Suprapubic skin (tissue), 4 donors: Measurements from ENCODE around the gene UNKL. TPM values are rescaled to one million over a fixed set of nuclear protein-coding genes. Genes with fewer than 3 reads are reported as not detected.

Experiments used
- DNase-seq, 2 donors: peaks; one replicate each; pipeline ENCODE4 v3.0.0-alpha.2; 2019; ENCODE audit warnings: low spot score in 2 of 2
- H3K27ac ChIP-seq: fragments of 200-600 bp; sonication (generic); one replicate; pipeline ENCODE4 v1.5.1; 2019
- H3K27me3 ChIP-seq: fragments of 200-600 bp; sonication (generic); one replicate; pipeline ENCODE4 v1.5.1; 2019
- H3K36me3 ChIP-seq: fragments of 200-600 bp; sonication (generic); one replicate; pipeline ENCODE4 v1.5.1; 2019
- H3K4me1 ChIP-seq: fragments of 200-600 bp; sonication (generic); one replicate; pipeline ENCODE4 v1.5.1; 2019
- H3K4me3 ChIP-seq: fragments of 200-600 bp; sonication (generic); one replicate; pipeline ENCODE4 v1.5.1; 2019; ENCODE audit warnings: mild to moderate bottlenecking
- H3K9me3 ChIP-seq: fragments of 200-600 bp; sonication (generic); one replicate; pipeline ENCODE4 v1.5.1; 2019
- CTCF ChIP-seq, 2 donors: fragments of 200-600 bp in 1 of 2; fragments of 450-650 bp in 1 of 2; sonication (generic) in 1 of 2; IDR thresholded peaks; one replicate each; pipeline ENCODE4 v1.5.1; 2016 to 2019; ENCODE audit warnings: antibody characterized with exemption in 2 of 2, mild to moderate bottlenecking in 1 of 2, moderate library complexity in 1 of 2
- EP300 ChIP-seq: sonication (generic); formaldehyde crosslinking; IDR thresholded peaks from one replicate; pipeline ENCODE4 v1.6.1; 2017; ENCODE audit warnings: antibody characterized with exemption
- POLR2A ChIP-seq, 2 donors: fragments of 450-650 bp; IDR thresholded peaks; one replicate each; pipeline ENCODE4 v1.6.1; 2017; ENCODE audit warnings: antibody characterized with exemption in 2 of 2, mild to moderate bottlenecking in 2 of 2, moderate library complexity in 2 of 2
- POLR2AphosphoS5 ChIP-seq, 3 donors: sonication (generic); formaldehyde crosslinking; IDR thresholded peaks; one replicate each; pipeline ENCODE4 v1.6.1; 2017; ENCODE audit warnings: antibody characterized with exemption in 3 of 3
- WGBS: methylation state at CpG from one replicate; pipeline ENCODE4 v1.1.5; 2018; 5-methylcytosine and 5-hydroxymethylcytosine counted together
- total RNA-seq, 4 donors: library from RNA; depleted of rRNA; stranded (reverse); fragments of >200 nt; gene quantifications; one replicate each; pipeline ENCODE4 v1.1.0, GENCODE V29; 2016

UNKL gene
- total RNA-seq, 4 donors from 2014 or later: 13.0 to 81.0 (median 33.4) TPM

DNA sequence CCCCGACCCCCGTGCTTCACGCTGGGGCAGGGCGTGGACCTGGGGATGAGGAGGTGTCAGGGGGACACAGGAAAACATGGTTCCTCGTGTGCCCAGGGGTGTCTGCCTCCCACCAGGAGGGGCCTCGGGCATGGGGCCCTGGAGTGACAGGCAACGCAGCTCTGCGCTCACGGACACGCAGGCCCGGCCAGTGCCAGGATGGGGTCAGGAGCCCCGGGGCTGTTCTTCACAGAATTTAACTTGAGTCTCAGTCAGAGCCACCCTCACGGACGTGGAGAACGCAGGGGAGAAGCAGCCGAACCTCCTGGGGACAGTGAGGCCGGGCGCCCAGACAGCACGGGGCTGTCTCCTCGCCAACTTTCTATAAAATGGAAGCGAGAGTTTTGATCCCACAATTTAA lies 16.7 kb downstream of the UNKL start:
- TF ChIP-seq CTCF (IDR thresholded peaks at IDR 0.05): no peak
- no peak for TF ChIP-seq POLR2A (IDR thresholded peaks at IDR 0.05)
- no peak for TF ChIP-seq POLR2AphosphoS5 (IDR thresholded peaks at IDR 0.05)
- no peak for TF ChIP-seq EP300
- H3K9me3 ChIP-seq: no peaks in the 10 kb centered on the region
- no peaks in the 10 kb centered on the region for H3K4me1 ChIP-seq
- no peak for DNase-seq
- WGBS: 93% methylated on average over 20 of the region's 21 CpGs
- H3K4me3 ChIP-seq: no peak overlapping the region
- no peaks in the 10 kb centered on the region for H3K27me3 ChIP-seq
- H3K27ac ChIP-seq: no peak overlapping the region
- H3K36me3 ChIP-seq: peaks cover 95% of the 10 kb centered on the region

DNA sequence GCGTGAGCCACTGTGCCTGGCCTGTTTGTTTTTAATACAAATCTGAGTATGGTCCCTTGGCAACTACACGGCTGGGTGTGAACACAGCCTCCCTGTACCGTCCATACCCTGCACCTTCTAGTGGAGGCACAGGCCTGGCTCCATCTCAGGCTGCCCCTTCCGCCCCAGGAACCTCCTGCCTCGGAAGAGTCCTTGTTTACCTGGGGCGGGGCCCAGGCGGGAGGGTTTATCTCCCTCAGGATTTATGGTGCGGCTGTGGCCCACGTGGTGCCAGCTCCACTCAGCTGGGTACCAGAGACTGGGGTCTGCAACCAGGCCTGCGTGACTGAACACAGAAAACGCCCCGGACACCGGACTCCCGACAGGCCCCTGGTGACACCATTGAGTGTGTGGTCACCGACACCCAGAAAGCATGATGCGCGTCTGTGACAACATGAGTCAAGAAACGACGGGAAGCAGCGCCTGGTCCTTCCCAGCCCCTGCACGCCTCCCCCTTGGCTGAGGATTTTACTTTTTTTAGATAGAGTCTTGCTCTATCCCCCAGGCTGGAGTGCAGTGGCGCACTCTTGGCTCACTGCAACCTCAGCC lies 19.0 kb downstream of the UNKL start:
- H3K9me3 ChIP-seq: no peaks in the 10 kb centered on the region
- WGBS: 90% methylated on average over 13 of the region's 22 CpGs
- no peaks in the 10 kb centered on the region for H3K4me1 ChIP-seq
- no peak for TF ChIP-seq CTCF (IDR thresholded peaks at IDR 0.05)
- H3K27ac ChIP-seq: no peak overlapping the region
- DNase-seq: no peak
- H3K27me3 ChIP-seq: no peaks in the 10 kb centered on the region
- no peak overlapping the region for H3K4me3 ChIP-seq
- peaks cover 91% of the 10 kb centered on the region for H3K36me3 ChIP-seq

DNA sequence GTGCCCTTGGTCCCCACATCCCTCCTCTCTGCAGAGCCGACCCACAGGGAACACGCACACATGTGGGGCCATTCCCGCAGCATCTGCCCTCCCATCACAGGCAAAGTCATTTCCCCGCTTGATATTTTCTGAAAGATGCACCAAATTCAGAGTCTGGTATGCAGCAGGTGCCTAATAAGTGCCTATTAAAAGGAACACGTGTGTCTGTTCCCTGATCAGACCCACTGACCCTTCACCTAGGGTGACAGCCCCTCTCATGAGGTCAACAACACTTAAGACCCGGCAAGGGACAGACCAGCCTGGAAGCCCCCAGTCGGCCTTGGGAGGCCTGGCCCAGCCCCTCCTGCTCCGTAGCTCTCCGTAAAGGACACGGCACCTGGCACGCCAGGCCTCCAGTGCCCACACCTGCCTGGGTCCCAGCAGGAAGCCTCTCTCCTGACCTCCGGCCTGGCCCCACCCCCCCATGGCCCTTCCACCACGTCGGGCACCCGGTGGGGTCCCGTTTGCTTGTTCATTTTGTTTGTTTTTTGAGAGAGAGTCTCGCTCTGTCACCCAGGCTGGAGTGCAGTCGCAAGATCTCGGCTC lies 20.0 kb downstream of the UNKL start:
- Histone ChIP-seq H3K4me1 (no peaks in the 10 kb centered on the region), H3K36me3 (peaks cover 92% of the 10 kb centered on the region), H3K27me3 (no peaks in the 10 kb centered on the region), H3K9me3 (no peaks in the 10 kb centered on the region), H3K27ac (no peak overlapping the region), H3K4me3 (no peak overlapping the region)
- no peak for DNase-seq
- WGBS: 86% methylated on average over 14 of the region's 19 CpGs
- TF ChIP-seq EP300: no peak
- TF ChIP-seq CTCF (IDR thresholded peaks at IDR 0.05): no peak
- no peak for TF ChIP-seq POLR2A (IDR thresholded peaks at IDR 0.05)
- TF ChIP-seq POLR2AphosphoS5 (IDR thresholded peaks at IDR 0.05): no peak

GRCh38 chr16:1393613-1394176 lies 20.8 kb downstream of the UNKL start:
- H3K4me3 ChIP-seq: no peak overlapping the region
- no peak overlapping the region for H3K27ac ChIP-seq
- no peaks in the 10 kb centered on the region for H3K9me3 ChIP-seq
- TF ChIP-seq POLR2A (IDR thresholded peaks at IDR 0.05) (no peak), CTCF (IDR thresholded peaks at IDR 0.05) (no peak), EP300 (no peak), POLR2AphosphoS5 (IDR thresholded peaks at IDR 0.05) (no peak)
- DNase-seq: no peak
- no peaks in the 10 kb centered on the region for H3K4me1 ChIP-seq
- WGBS: 95% methylated on average over 13 of the region's 21 CpGs
- H3K36me3 ChIP-seq: peaks cover 92% of the 10 kb centered on the region
- no peaks in the 10 kb centered on the region for H3K27me3 ChIP-seq

GRCh38 chr16:1392826-1393225 lies 21.7 kb downstream of the UNKL start:
- Histone ChIP-seq H3K4me1 (no peaks in the 10 kb centered on the region), H3K27ac (no peak overlapping the region), H3K27me3 (no peaks in the 10 kb centered on the region), H3K36me3 (peaks cover 91% of the 10 kb centered on the region), H3K9me3 (no peaks in the 10 kb centered on the region), H3K4me3 (no peak overlapping the region)
- WGBS: 95% methylated on average over 17 of the region's 17 CpGs
- no peak for DNase-seq
- no peak for TF ChIP-seq EP300
- TF ChIP-seq CTCF (IDR thresholded peaks at IDR 0.05): no peak
- TF ChIP-seq POLR2A (IDR thresholded peaks at IDR 0.05): no peak
- TF ChIP-seq POLR2AphosphoS5 (IDR thresholded peaks at IDR 0.05): no peak
